ENCODE data around the gene PPIB.

PPIB gene

GRCh38 chr15:64138331-64138941 is 24.4 kb downstream of the PPIB start:
- in situ Hi-C loops (cut with MboI; ENCODE audit: low pct_unique_long_range_greater_than_20kb, low sequenced_read_pairs, unreplicated experiment): no loop called here
- no peak for DNase-seq (ENCODE audit: low spot score)
- TF ChIP-seq, protein P1, sequence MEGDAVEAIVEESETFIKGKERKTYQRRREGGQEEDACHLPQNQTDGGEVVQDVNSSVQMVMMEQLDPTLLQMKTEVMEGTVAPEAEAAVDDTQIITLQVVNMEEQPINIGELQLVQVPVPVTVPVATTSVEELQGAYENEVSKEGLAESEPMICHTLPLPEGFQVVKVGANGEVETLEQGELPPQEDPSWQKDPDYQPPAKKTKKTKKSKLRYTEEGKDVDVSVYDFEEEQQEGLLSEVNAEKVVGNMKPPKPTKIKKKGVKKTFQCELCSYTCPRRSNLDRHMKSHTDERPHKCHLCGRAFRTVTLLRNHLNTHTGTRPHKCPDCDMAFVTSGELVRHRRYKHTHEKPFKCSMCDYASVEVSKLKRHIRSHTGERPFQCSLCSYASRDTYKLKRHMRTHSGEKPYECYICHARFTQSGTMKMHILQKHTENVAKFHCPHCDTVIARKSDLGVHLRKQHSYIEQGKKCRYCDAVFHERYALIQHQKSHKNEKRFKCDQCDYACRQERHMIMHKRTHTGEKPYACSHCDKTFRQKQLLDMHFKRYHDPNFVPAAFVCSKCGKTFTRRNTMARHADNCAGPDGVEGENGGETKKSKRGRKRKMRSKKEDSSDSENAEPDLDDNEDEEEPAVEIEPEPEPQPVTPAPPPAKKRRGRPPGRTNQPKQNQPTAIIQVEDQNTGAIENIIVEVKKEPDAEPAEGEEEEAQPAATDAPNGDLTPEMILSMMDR (IDR thresholded peaks at IDR 0.05; ENCODE audit: extremely low read depth, insufficient read depth, missing control alignments): no peak

- TF ChIP-seq, protein P1 (IDR thresholded peaks at IDR 0.05; ENCODE audit: extremely low read depth, insufficient read depth, missing control alignments): no peak
- in situ Hi-C loops (cut with MboI; ENCODE audit: low pct_unique_long_range_greater_than_20kb, low sequenced_read_pairs, unreplicated experiment): no loop called here
Measured at GRCh38 chr15:64137226-64137833, 25.5 kb downstream of the PPIB start.

DNA sequence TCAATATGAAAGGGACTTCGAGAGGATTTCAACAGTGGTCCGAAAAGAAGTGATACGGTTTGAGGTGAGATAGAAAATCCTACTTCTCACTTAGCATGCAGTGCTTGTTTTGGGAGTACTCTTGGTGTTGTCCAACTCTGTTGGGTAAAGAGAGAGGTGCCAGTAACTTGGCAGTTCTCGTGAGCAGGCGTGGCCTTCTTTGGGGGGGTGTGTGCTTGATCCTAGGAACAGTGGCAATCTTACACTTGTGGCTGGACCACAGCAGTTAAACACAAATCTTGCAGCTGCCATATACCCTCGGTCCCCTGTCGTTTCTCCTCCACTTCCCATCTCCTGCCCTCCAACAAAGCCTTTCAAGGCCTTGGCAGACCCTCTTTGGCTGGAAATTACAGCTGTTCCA is 26.5 kb downstream of the PPIB start:
- no peak for DNase-seq (ENCODE audit: low spot score)
- in situ Hi-C loops (cut with MboI; ENCODE audit: low pct_unique_long_range_greater_than_20kb, low sequenced_read_pairs, unreplicated experiment): no loop called here
- TF ChIP-seq, protein P1 (IDR thresholded peaks at IDR 0.05; ENCODE audit: extremely low read depth, insufficient read depth, missing control alignments): no peak

More at GRCh38 chr15:64137226-64137833, 25.5 kb downstream of the PPIB start:
- DNase-seq (ENCODE audit: low spot score): no peak

DNA sequence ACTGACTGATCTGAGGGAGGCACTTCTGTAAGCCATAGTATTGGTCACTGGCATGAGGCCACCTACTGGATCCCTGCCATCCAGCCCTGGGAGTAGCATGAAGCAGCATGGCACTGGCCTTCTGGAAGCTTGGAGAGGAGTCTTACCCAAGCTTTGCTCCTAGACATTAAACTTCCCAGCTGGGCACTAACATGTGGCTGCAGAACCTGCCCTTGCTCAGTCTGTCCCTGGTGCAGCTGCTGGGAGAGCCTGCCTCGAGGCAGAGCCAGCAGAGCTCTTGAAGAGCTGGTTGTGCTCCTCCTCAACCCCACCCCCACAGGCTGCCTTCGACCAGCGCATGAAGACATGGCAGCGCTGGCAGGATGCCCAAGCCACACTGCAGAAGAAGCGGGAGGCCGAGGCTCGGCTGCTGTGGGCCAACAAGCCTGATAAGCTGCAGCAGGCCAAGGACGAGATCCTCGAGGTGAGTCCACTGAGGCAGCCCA is 28.4 kb downstream of the PPIB start:
- TF ChIP-seq, protein P1 (IDR thresholded peaks at IDR 0.05; ENCODE audit: extremely low read depth, insufficient read depth, missing control alignments): no peak
- in situ Hi-C loops (cut with MboI; ENCODE audit: low pct_unique_long_range_greater_than_20kb, low sequenced_read_pairs, unreplicated experiment): no loop called here
- no peak for DNase-seq (ENCODE audit: low spot score)

- no peak for DNase-seq (ENCODE audit: low spot score)
- TF ChIP-seq, protein P1 (IDR thresholded peaks at IDR 0.05; ENCODE audit: extremely low read depth, insufficient read depth, missing control alignments): no peak
- in situ Hi-C loops (cut with MboI; ENCODE audit: low pct_unique_long_range_greater_than_20kb, low sequenced_read_pairs, unreplicated experiment): no loop called here
Measured at GRCh38 chr15:64133623-64134344, 29.0 kb downstream of the PPIB start.

DNA sequence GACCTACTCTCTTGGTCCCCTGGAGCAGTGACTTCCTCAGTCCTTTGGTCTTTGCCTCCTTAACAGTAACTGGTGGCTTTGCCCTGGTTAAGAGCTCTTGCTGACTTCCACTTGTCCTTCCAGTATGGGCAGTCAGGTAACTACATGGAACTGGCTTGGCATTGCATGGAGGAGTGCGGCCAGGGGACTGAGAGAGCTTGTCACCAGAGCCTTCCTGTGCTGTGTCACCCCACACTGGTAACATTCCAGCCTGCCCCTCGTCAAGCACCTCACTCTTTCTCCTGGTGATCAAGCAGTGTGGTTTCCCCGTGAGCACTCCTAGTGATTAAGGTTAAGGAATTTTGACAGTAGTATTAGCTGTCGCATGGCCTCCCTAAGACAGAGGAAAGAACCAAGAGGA is 30.6 kb downstream of the PPIB start:
- TF ChIP-seq, protein P1 (IDR thresholded peaks at IDR 0.05; ENCODE audit: extremely low read depth, insufficient read depth, missing control alignments): no peak
- no peak for DNase-seq (ENCODE audit: low spot score)
- in situ Hi-C loops (cut with MboI; ENCODE audit: low pct_unique_long_range_greater_than_20kb, low sequenced_read_pairs, unreplicated experiment): no loop called here

Measured in GM13977 (cell line).